Hepatocyte (in vitro differentiated cells): ENCODE measurements around the gene HNRNPUL1. TPM values are rescaled to one million over a fixed set of nuclear protein-coding genes. Genes with fewer than 3 reads are reported as not detected.

Experiments
- DNase-seq: peaks from one replicate; pipeline ENCODE4 v3.0.0-alpha.2; 2016; ENCODE audit warnings: low spot score
- H2AFZ ChIP-seq: fragments of 200-600 bp; sonication (generic); 2 replicates; pipeline ENCODE4 v1.6.0; 2016; ENCODE audit warnings: antibody characterized with exemption, mild to moderate bottlenecking
- H3K27ac ChIP-seq: fragments of 200-600 bp; sonication (generic); 2 replicates; pipeline ENCODE4 v1.5.1; 2016; ENCODE audit warnings: mild to moderate bottlenecking
- H3K27me3 ChIP-seq: fragments of 200-600 bp; sonication (generic); 2 replicates; pipeline ENCODE4 v1.6.1; 2016
- H3K36me3 ChIP-seq: fragments of 200-600 bp; sonication (generic); replicated peaks from 2 replicates; pipeline ENCODE4 v1.5.1; 2016; ENCODE audit warnings: low read depth; ENCODE audit not compliant: insufficient read depth
- H3K4me1 ChIP-seq: fragments of 200-600 bp; sonication (generic); 2 replicates; pipeline ENCODE4 v1.5.1; 2016; ENCODE audit warnings: mild to moderate bottlenecking, moderate library complexity; ENCODE audit not compliant: insufficient read depth
- H3K4me2 ChIP-seq: fragments of 200-600 bp; sonication (generic); 2 replicates; pipeline ENCODE4 v1.6.0; 2016
- H3K4me3 ChIP-seq: fragments of 200-600 bp; sonication (generic); 2 replicates; pipeline ENCODE4 v1.5.1; 2016; ENCODE audit warnings: mild to moderate bottlenecking
- H3K79me2 ChIP-seq: fragments of 200-600 bp; sonication (generic); 2 replicates; pipeline ENCODE4 v1.6.0; 2017; ENCODE audit warnings: mild to moderate bottlenecking
- H3K9me2 ChIP-seq: fragments of 200-600 bp; sonication (generic); replicated peaks from 2 replicates; pipeline ENCODE4 v1.6.0; 2017; ENCODE audit warnings: mild to moderate bottlenecking; ENCODE audit not compliant: insufficient read depth
- H3K9me3 ChIP-seq: fragments of 200-600 bp; sonication (generic); 2 replicates; pipeline ENCODE4 v1.5.1; 2016; ENCODE audit warnings: low read depth, mild to moderate bottlenecking
- H4K20me1 ChIP-seq: fragments of 200-600 bp; sonication (generic); 2 replicates; pipeline ENCODE4 v1.6.0; 2016; ENCODE audit warnings: mild to moderate bottlenecking; ENCODE audit not compliant: insufficient read depth, poor library complexity, severe bottlenecking
- CTCF ChIP-seq: fragments of 200-600 bp; sonication (generic); IDR thresholded peaks from 2 replicates; pipeline ENCODE4 v1.5.1; 2016; ENCODE audit warnings: antibody characterized with exemption, mild to moderate bottlenecking; ENCODE audit not compliant: poor library complexity
- EZH2 ChIP-seq: fragments of 200-600 bp; sonication (generic); IDR thresholded peaks from 2 replicates; pipeline ENCODE4 v1.6.1; 2016; ENCODE audit warnings: antibody characterized with exemption, mild to moderate bottlenecking, borderline replicate concordance
- EZH2phosphoT487 ChIP-seq: fragments of 200-600 bp; sonication (generic); IDR thresholded peaks from one replicate; pipeline ENCODE4 v1.6.1; 2018; ENCODE audit warnings: antibody characterized with exemption, mild to moderate bottlenecking, low read depth, moderate library complexity; ENCODE audit not compliant: unreplicated experiment, severe bottlenecking
- WGBS: methylation state at CpG from one replicate; pipeline ENCODE4 v1.1.6; 2016; ENCODE audit warnings: low lambda C conversion rate; ENCODE audit errors: missing lambda C conversion rate; 5-methylcytosine and 5-hydroxymethylcytosine counted together
- polyA plus RNA-seq: library from polyadenylated mRNA; unstranded; fragments of >200 nt; fragmentation: Nextera tagmentation; extraction: Ambion mirVana; gene quantifications from 2 replicates; pipeline ENCODE4 v1.2.1, GENCODE V29; 2016
- total RNA-seq: library from RNA; depleted of rRNA; stranded (reverse); fragments of >200 nt; gene quantifications from 2 replicates; pipeline ENCODE4 v1.2.3, GENCODE V29; 2014

HNRNPUL1 gene
- total and polyA plus RNA-seq, 2 experiments from 2014 or later = 98.5 to 115 TPM

- peak; percentile 92 for DNase-seq
- TF ChIP-seq EZH2 (no peak), CTCF (peak; percentile 94)
- H3K27me3 ChIP-seq = peaks cover 5% of the 10 kb centered on the region
- H3K27ac ChIP-seq = peak within 1 kb of the TSS; percentile 65
- peak within 1 kb of the TSS; percentile 89 for H3K4me2 ChIP-seq
- peak within 1 kb of the TSS; percentile 80 for H3K4me3 ChIP-seq
- peaks cover 35% of the 10 kb centered on the region for H3K79me2 ChIP-seq
- H4K20me1 ChIP-seq = peaks cover 10% of the 10 kb centered on the region
- peak within 1 kb of the TSS; percentile 73 for H2AFZ ChIP-seq
- no peaks in the 10 kb centered on the region for H3K36me3 ChIP-seq
- H3K4me1 ChIP-seq = peaks cover 6% of the 10 kb centered on the region
- H3K9me3 ChIP-seq = no peaks in the 10 kb centered on the region
- WGBS = 2% methylated on average over 25 of the region's 78 CpGs
- no peaks in the 10 kb centered on the region for H3K9me2 ChIP-seq
These were observed 89.5 kb downstream of the HNRNPUL1 start, which contains the start of gene TGFB1 for GRCh38 chr19:41353466-41354342. TGFB1 (minus strand) TSS chr19:41353922; CDS start chr19:41353044, 878 bp downstream.

GRCh38 chr19:41354343-41354953 is 90.3 kb downstream of the HNRNPUL1 start:
- H3K79me2 ChIP-seq = peaks cover 30% of the 10 kb centered on the region
- peak overlapping the region; percentile 89 for H3K4me2 ChIP-seq
- no peak for TF ChIP-seq CTCF
- no peak for TF ChIP-seq EZH2
- TF ChIP-seq EZH2phosphoT487 = no peak
- 90% methylated on average over 23 of the region's 23 CpGs for WGBS
- H3K4me3 ChIP-seq = peak overlapping the region; percentile 80
- no peaks in the 10 kb centered on the region for H3K36me3 ChIP-seq
- no peaks in the 10 kb centered on the region for H3K9me2 ChIP-seq
- peaks cover 10% of the 10 kb centered on the region for H4K20me1 ChIP-seq
- H3K27me3 ChIP-seq = peaks cover 5% of the 10 kb centered on the region
- peak overlapping the region; percentile 73 for H2AFZ ChIP-seq
- H3K27ac ChIP-seq = peak overlapping the region; percentile 65
- peaks cover 6% of the 10 kb centered on the region for H3K4me1 ChIP-seq
- no peaks in the 10 kb centered on the region for H3K9me3 ChIP-seq
- DNase-seq = no peak

- Histone ChIP-seq H3K9me3 (no peaks in the 10 kb centered on the region), H3K79me2 (peaks cover 25% of the 10 kb centered on the region), H3K4me1 (peaks cover 6% of the 10 kb centered on the region), H4K20me1 (peaks cover 10% of the 10 kb centered on the region), H2AFZ (no peak overlapping the region), H3K4me2 (no peak overlapping the region), H3K27ac (no peak overlapping the region), H3K9me2 (no peaks in the 10 kb centered on the region), H3K27me3 (peaks cover 5% of the 10 kb centered on the region), H3K4me3 (no peak overlapping the region), H3K36me3 (no peaks in the 10 kb centered on the region)
- DNase-seq = no peak
- 75% methylated on average over 1 of the region's 1 CpG for WGBS
- TF ChIP-seq EZH2 (no peak), CTCF (no peak), EZH2phosphoT487 (no peak)
These were observed 90.9 kb downstream of the HNRNPUL1 start for GRCh38 chr19:41355035-41355434.
